ENCODE measurements around the gene HES1.
"Not testable (repeated sequence)": the region's sequence is repeated elsewhere in the genome, so short reads cannot be mapped to it uniquely, and the experiment has no call there.

HES1 gene

GRCh38 chr3:194142156-194142910, 6.4 kb downstream of the HES1 start:
- DNase-seq, result no peak

- DNase-seq, result no peak
Observed at GRCh38 chr3:194145702-194146101, 9.8 kb downstream of the HES1 start.

GRCh38 chr3:194147679-194148078, 11.7 kb downstream of the HES1 start:
- no peak for DNase-seq

- DNase-seq, result no peak
Observed at GRCh38 chr3:194148383-194148782, 12.4 kb downstream of the HES1 start.

- no peak for DNase-seq
Observed at GRCh38 chr3:194150252-194150934, 14.4 kb downstream of the HES1 start.

GRCh38 chr3:194150935-194151302, 15.0 kb downstream of the HES1 start:
- not testable (repeated sequence) for DNase-seq

- DNase-seq, result no peak
Observed at GRCh38 chr3:194154346-194154745, 18.4 kb downstream of the HES1 start.

- DNase-seq, result no peak
Observed at GRCh38 chr3:194156095-194156494, 20.1 kb downstream of the HES1 start.

- DNase-seq, result no peak
Observed at GRCh38 chr3:194158942-194159439, 23.0 kb downstream of the HES1 start.

- no peak for DNase-seq
Observed at GRCh38 chr3:194160158-194160557, 24.2 kb downstream of the HES1 start.

- no peak for DNase-seq
Observed at GRCh38 chr3:194161131-194162045, 25.4 kb downstream of the HES1 start.

- no peak for DNase-seq
Observed at GRCh38 chr3:194162070-194162678, 26.2 kb downstream of the HES1 start.

- DNase-seq, result no peak
Observed at GRCh38 chr3:194162817-194163584, 27.1 kb downstream of the HES1 start.

- no peak for DNase-seq
Observed at GRCh38 chr3:194163697-194164096, 27.7 kb downstream of the HES1 start.

GRCh38 chr3:194164861-194165260, 28.9 kb downstream of the HES1 start:
- no peak for DNase-seq

- no peak for DNase-seq
Observed at GRCh38 chr3:194165271-194166018, 29.5 kb downstream of the HES1 start.

GRCh38 chr3:194166682-194167479, 30.9 kb downstream of the HES1 start:
- no peak for DNase-seq

- peak; percentile 60 for DNase-seq
Observed at GRCh38 chr3:194167480-194168282, 31.7 kb downstream of the HES1 start.

GRCh38 chr3:194168994-194169393, 33.0 kb downstream of the HES1 start:
- peak; percentile 31 for DNase-seq

- DNase-seq, result no peak
Observed at GRCh38 chr3:194169595-194169994, 33.6 kb downstream of the HES1 start.
